MCF 10A (cell line): ENCODE measurements around the gene SRSF12. TPM values are rescaled to one million over a fixed set of nuclear protein-coding genes. Genes with fewer than 3 reads are reported as not detected.

ENCODE experiments used
- BruUV-seq: library from RNA; stranded (reverse); fragments of 400-500 nt; replicated peaks from 2 replicates; lab custom pipeline; 2021; lab: Mats Ljungman, UMichigan
- CTCF ChIA-PET: fragments of 300-600 bp; sonication (Branson Sonifier 250); formaldehyde crosslinking; extraction: SDS; loops from one replicate; lab custom pipeline; 2021; ENCODE audit warnings: antibody characterized with exemption, inconsistent platforms; lab: Yijun Ruan, JAX
- POLR2A ChIA-PET: fragments of 300-600, 350-650 bp; sonication (Branson Sonifier 250); formaldehyde crosslinking; extraction: SDS; loops from one replicate; lab custom pipeline; 2020; ENCODE audit warnings: antibody characterized with exemption, inconsistent platforms; lab: Yijun Ruan, JAX
- DNase-seq: peaks from one replicate; pipeline ENCODE4 v3.0.0-alpha.2; 2018; ENCODE audit not compliant: unreplicated experiment
- H3K27ac Mint-ChIP-seq: one replicate; pipeline ENCODE4 v1.8.0; 2022; ENCODE audit warnings: mild to moderate bottlenecking, low read depth, mixed read lengths; ENCODE audit not compliant: unreplicated experiment
- H3K27me3 Mint-ChIP-seq: one replicate; pipeline ENCODE4 v1.8.0; 2022; ENCODE audit warnings: mixed read lengths; ENCODE audit not compliant: insufficient read depth, unreplicated experiment
- H3K36me3 Mint-ChIP-seq: one replicate; pipeline ENCODE4 v1.8.0; 2022; ENCODE audit warnings: mild to moderate bottlenecking, moderate library complexity, mixed read lengths; ENCODE audit not compliant: insufficient read depth, unreplicated experiment
- H3K4me1 Mint-ChIP-seq: one replicate; pipeline ENCODE4 v1.8.0; 2022; ENCODE audit warnings: mixed read lengths; ENCODE audit not compliant: insufficient read depth, unreplicated experiment
- H3K4me3 Mint-ChIP-seq: one replicate; pipeline ENCODE4 v1.8.0; 2022; ENCODE audit warnings: mild to moderate bottlenecking, moderate library complexity, mixed read lengths; ENCODE audit not compliant: unreplicated experiment
- H3K9me3 Mint-ChIP-seq: one replicate; pipeline ENCODE4 v1.8.0; 2022; ENCODE audit warnings: mixed read lengths; ENCODE audit not compliant: unreplicated experiment
- intact Hi-C: fragments of 100-400 bp; cut with micrococcal nuclease; formaldehyde crosslinking; loops from 2 replicates; pipeline ENCODE4 v1.14.1; 2022
- total RNA-seq: library from RNA; stranded (reverse); gene quantifications from 2 replicates; pipeline ENCODE4 v1.2.3, GENCODE V29; 2022
- TF ChIP-seq, protein P1 (sequence below): fragments of 200-600 bp; IDR thresholded peaks from one replicate; pipeline ENCODE4 v1.8.0; 2022; ENCODE audit warnings: antibody characterized with exemption, mild to moderate bottlenecking; ENCODE audit not compliant: unreplicated experiment

The SRSF12 gene
- total RNA-seq, 1 experiment from 2014 or later: 1.2 TPM

DNA sequence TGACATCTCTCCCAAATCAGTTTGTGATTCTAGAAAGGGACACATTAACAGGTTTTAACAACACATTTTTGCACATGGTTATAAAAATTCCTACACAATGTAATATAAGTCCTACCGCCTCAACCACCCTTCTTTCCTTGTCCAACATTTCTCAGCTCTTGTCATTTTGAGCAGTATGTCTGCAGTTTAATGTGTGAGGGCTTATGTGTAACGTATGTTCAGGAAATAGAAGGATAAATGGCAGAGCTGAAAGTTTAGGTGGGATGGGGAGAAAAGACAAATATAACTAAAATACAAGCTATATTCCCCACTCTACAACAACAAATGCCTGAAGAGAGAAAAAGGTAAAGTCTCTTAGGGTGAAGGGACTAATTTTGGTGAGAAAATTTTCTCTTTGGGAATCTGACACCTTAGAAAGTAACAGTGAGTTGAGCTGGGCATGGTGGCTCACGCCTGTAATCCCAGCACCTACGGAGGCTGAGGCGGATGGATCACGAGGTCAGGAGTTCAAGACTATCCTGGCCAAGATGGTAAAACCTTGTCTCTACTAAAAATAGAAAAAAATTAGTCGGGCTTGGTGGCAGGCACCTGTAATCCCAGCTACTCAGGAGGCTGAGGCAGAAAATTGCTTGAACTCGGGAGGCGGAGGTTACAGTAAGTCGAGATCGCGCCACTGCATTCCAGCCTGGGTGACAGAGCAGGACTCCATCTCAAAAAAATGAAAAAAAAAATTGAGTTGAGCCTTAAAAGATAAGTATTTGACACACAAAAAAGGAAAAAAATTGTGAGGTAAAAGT lies 32.3 kb downstream of the SRSF12 start:
- no peaks in the 10 kb centered on the region for H3K9me3 Mint-ChIP-seq
- no TSS peak for BruUV-seq
- peak overlapping the region; percentile 12 for H3K4me3 Mint-ChIP-seq
- TF ChIP-seq, protein P1, sequence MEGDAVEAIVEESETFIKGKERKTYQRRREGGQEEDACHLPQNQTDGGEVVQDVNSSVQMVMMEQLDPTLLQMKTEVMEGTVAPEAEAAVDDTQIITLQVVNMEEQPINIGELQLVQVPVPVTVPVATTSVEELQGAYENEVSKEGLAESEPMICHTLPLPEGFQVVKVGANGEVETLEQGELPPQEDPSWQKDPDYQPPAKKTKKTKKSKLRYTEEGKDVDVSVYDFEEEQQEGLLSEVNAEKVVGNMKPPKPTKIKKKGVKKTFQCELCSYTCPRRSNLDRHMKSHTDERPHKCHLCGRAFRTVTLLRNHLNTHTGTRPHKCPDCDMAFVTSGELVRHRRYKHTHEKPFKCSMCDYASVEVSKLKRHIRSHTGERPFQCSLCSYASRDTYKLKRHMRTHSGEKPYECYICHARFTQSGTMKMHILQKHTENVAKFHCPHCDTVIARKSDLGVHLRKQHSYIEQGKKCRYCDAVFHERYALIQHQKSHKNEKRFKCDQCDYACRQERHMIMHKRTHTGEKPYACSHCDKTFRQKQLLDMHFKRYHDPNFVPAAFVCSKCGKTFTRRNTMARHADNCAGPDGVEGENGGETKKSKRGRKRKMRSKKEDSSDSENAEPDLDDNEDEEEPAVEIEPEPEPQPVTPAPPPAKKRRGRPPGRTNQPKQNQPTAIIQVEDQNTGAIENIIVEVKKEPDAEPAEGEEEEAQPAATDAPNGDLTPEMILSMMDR: no peak
- DNase-seq: peak; percentile 25
- H3K27ac Mint-ChIP-seq: no peak overlapping the region
- ChIA-PET POLR2A (interaction anchor here (0.6 to 12.6 kb wide), 19 partner anchors 9 to 312 kb away, joined by 3 to 573 read pairs (median 4); partner anchors contain the start of gene SRSF12), CTCF (interaction anchor here (0.6 to 6.9 kb wide), 9 partner anchors 9 to 1255 kb away, joined by 3 to 60 read pairs (median 4); no protein-coding TSS in a partner anchor)
- H3K36me3 Mint-ChIP-seq: peaks cover 86% of the 10 kb centered on the region
- intact Hi-C loops: no loop called here
- peaks cover 35% of the 10 kb centered on the region for H3K4me1 Mint-ChIP-seq
- no peaks in the 10 kb centered on the region for H3K27me3 Mint-ChIP-seq

DNA sequence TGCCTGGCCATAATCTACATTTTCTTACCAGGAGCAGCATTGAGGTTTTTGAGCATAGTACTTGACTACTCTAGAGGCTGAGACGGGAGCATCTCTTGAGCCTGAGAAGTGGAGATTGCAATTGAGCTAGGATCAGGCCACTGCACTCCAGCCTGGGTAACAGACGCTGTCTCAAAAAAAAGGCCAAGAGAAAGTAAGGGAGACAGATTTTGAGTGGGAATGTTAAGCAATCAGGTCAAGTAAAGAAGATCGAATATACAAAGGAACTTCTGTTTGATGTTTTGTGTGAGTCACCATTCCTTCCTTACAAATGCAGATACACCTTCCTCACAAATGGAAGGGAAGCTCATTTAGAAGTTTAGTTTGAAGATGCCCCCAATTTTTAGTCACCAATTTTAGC lies 32.9 kb downstream of the SRSF12 start:
- no peak overlapping the region for H3K27ac Mint-ChIP-seq
- DNase-seq: no peak
- BruUV-seq: no TSS peak
- H3K9me3 Mint-ChIP-seq: no peaks in the 10 kb centered on the region
- H3K4me1 Mint-ChIP-seq: peaks cover 35% of the 10 kb centered on the region
- intact Hi-C loops: loop anchor here (5.0 kb wide), 1 partner anchor 62 kb away; the partner anchor contains the start of gene PM20D2
- H3K4me3 Mint-ChIP-seq: peak overlapping the region; percentile 96
- POLR2A ChIA-PET: interaction anchor here (0.6 to 12.6 kb wide), 17 partner anchors 10 to 159 kb away, joined by 3 to 573 read pairs (median 5); partner anchors contain the start of genes PM20D2 and SRSF12
- H3K36me3 Mint-ChIP-seq: peaks cover 87% of the 10 kb centered on the region
- TF ChIP-seq, protein P1: no peak
- no peaks in the 10 kb centered on the region for H3K27me3 Mint-ChIP-seq
- CTCF ChIA-PET: interaction anchor here (0.5 to 6.9 kb wide), 9 partner anchors 10 to 102 kb away, joined by 3 to 60 read pairs (median 4); no protein-coding TSS in a partner anchor

DNA sequence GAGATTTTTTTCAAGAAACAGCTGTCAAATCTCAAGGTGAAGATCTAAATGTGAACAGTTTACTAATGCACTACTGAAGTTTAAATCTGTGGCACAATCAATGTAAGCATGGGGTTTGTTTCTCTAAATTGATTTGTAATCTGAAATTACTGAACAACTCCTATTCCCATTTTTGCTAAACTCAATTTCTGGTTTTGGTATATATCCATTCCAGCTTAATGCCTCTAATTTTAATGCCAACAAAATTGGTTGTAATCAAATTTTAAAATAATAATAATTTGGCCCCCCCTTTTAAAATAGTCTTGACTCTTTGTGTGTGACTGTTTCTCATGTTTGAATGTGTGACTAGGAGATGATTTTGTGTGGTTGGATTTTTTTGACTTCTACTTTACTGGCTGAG lies 33.3 kb downstream of the SRSF12 start:
- intact Hi-C loops: loop anchor here (5.0 kb wide), 1 partner anchor 63 kb away; the partner anchor contains the start of gene PM20D2
- H3K4me3 Mint-ChIP-seq: peak overlapping the region; percentile 96

More for the DNA sequence above, 33.3 kb downstream of the SRSF12 start:
- POLR2A ChIA-PET: interaction anchor here (0.9 to 12.6 kb wide), 13 partner anchors 10 to 159 kb away, joined by 3 to 573 read pairs (median 7); partner anchors contain the start of genes PM20D2, RNGTT and SRSF12
- DNase-seq: no peak
- Mint-ChIP-seq H3K4me1 (peaks cover 35% of the 10 kb centered on the region), H3K9me3 (no peaks in the 10 kb centered on the region), H3K36me3 (peaks cover 90% of the 10 kb centered on the region), H3K27me3 (no peaks in the 10 kb centered on the region), H3K27ac (no peak overlapping the region)
- CTCF ChIA-PET: interaction anchor here (0.5 to 6.9 kb wide), 4 partner anchors 10 to 102 kb away, joined by 3 to 60 read pairs (median 3); no protein-coding TSS in a partner anchor
- TF ChIP-seq, protein P1: no peak
- no TSS peak for BruUV-seq
